Endodermal cell (in vitro differentiated cells): ENCODE data around the gene NEDD8. TPM values are rescaled to one million over a fixed set of nuclear protein-coding genes. Genes with fewer than 3 reads are reported as not detected.

Experiments used
- DNase-seq: peaks from one replicate; pipeline ENCODE4 v3.0.0-alpha.2; 2017
- H3K27ac ChIP-seq: 2 replicates; pipeline ENCODE4 v1.5.1; 2013; ENCODE audit warnings: mild to moderate bottlenecking, low read depth, low read length, moderate library complexity
- H3K27me3 ChIP-seq: 2 replicates; pipeline ENCODE4 v1.6.1; 2013; ENCODE audit warnings: mild to moderate bottlenecking, low read length, moderate library complexity; ENCODE audit not compliant: insufficient read depth, control insufficient read depth, poor library complexity, severe bottlenecking
- H3K36me3 ChIP-seq: 2 replicates; pipeline ENCODE4 v1.7.0; 2013; ENCODE audit warnings: mild to moderate bottlenecking, low read length, moderate library complexity; ENCODE audit not compliant: control insufficient read depth, insufficient read depth
- H3K4me1 ChIP-seq: one replicate; pipeline ENCODE4 v1.7.0; 2013; ENCODE audit warnings: low read length; ENCODE audit not compliant: control insufficient read depth, insufficient read depth
- H3K4me3 ChIP-seq: 2 replicates; pipeline ENCODE4 v1.5.1; 2013; ENCODE audit warnings: mild to moderate bottlenecking, low read length, moderate library complexity
- H3K9ac ChIP-seq: 2 replicates; pipeline ENCODE4 v1.6.1; 2013; ENCODE audit warnings: mild to moderate bottlenecking, low read length, moderate library complexity; ENCODE audit not compliant: poor library complexity, severe bottlenecking; ENCODE audit errors: extremely low read depth
- H3K9me3 ChIP-seq: 2 replicates; pipeline ENCODE4 v1.6.1; 2013; ENCODE audit warnings: mild to moderate bottlenecking, low read length, moderate library complexity; ENCODE audit not compliant: control insufficient read depth
- H3K27ac Mint-ChIP-seq: 2 replicates; pipeline ENCODE4 v1.8.0; 2020; ENCODE audit warnings: mixed read lengths
- H3K27me3 Mint-ChIP-seq: 2 replicates; pipeline ENCODE4 v1.8.0; 2021; ENCODE audit warnings: mild to moderate bottlenecking, mixed read lengths; ENCODE audit not compliant: insufficient read depth
- H3K36me3 Mint-ChIP-seq: 2 replicates; pipeline ENCODE4 v1.8.0; 2020; ENCODE audit warnings: low read depth, mixed read lengths
- H3K4me1 Mint-ChIP-seq: 2 replicates; pipeline ENCODE4 v1.8.0; 2020; ENCODE audit warnings: mixed read lengths
- H3K4me3 Mint-ChIP-seq: 2 replicates; pipeline ENCODE4 v1.8.0; 2020; ENCODE audit warnings: mild to moderate bottlenecking, moderate library complexity, mixed read lengths
- H3K9me3 Mint-ChIP-seq: 2 replicates; pipeline ENCODE4 v1.8.0; 2020; ENCODE audit warnings: mild to moderate bottlenecking, mixed read lengths
- WGBS, 2 experiments: methylation state at CpG; one replicate each; pipeline versions ENCODE4 v1.1.5 to v1.1.7; 2013; ENCODE audit warnings: missing lambda C conversion rate in 2 of 2, mixed read lengths in 1 of 2; ENCODE audit not compliant: insufficient coverage in 1 of 2, insufficient read length in 1 of 2; 5-methylcytosine and 5-hydroxymethylcytosine counted together
- total RNA-seq, 2 donors: library from RNA; stranded (reverse); fragmentation: NEBNext Ultra II Directional in 1 of 2; extraction: Animal tissue kit (Norgen Biotek cat#: 25700) in 1 of 2; gene quantifications; 2 replicates in 1 of 2; 3 replicates in 1 of 2; pipeline ENCODE4 v1.2.1, GENCODE V29; 2021
- TF ChIP-seq, protein P1 (sequence below): fragments of 200-600 bp; sonication (generic); conservative IDR thresholded peaks from 2 replicates; pipeline ENCODE4 v1.5.0; 2021; ENCODE audit warnings: antibody characterized with exemption, mild to moderate bottlenecking

NEDD8 gene
- total RNA-seq, 2 donors from 2014 or later: 210 to 267 TPM

DNA sequence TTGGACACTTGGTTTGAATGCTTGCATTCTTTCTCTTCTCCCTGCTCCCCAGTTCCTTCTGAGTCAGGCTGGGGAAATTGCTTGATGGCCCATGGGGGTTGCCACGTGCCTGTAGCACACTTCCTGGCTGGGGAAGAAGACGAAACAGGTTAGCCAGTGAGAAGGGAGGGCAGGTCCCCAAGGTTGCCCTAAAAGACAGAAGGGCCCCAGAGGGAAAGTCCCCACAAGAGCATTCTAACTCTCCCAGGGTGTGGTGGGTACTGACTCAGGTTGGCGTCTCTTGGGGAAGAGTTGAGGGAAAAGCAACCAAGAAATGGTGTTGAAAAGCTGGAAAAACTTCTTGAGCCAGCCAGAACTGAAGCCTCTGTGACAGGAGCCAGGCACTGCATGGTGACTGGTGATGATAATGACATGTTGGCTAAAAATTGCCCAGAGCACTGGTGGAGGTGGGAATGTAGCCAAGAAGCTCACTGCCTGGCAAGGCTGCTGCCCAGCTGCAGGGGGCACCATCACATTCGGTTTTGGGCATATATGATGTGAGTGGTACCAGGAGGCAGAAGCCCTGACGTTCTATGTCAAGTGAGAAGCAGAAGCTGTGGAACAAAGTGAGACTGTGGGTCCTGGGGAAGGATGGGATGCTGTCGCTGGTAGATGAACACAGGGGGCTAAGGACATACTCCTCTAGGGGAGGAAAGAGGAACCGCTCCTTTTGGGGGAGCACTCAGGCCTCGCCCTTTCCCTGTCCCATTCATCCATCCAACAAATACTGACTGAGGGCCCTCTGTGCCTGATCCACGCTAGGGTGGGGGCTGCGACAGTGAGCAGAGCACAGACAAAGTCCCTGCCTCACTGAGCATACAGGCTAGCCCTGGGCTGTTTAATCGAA, 47.4 kb upstream of the NEDD8 start:
- H3K27ac Mint-ChIP-seq: no peak overlapping the region
- WGBS, 2 experiments: 89 to 93% methylated on average over 7 to 11 of the region's 11 CpGs
- H3K4me3 Mint-ChIP-seq: no peak overlapping the region
- Histone ChIP-seq H3K27ac (no peak overlapping the region), H3K36me3 (no peaks in the 10 kb centered on the region), H3K27me3 (no peaks in the 10 kb centered on the region), H3K4me3 (no peak overlapping the region), H3K9ac (no peak overlapping the region), H3K9me3 (no peaks in the 10 kb centered on the region), H3K4me1 (no peaks in the 10 kb centered on the region)
- TF ChIP-seq, protein P1, sequence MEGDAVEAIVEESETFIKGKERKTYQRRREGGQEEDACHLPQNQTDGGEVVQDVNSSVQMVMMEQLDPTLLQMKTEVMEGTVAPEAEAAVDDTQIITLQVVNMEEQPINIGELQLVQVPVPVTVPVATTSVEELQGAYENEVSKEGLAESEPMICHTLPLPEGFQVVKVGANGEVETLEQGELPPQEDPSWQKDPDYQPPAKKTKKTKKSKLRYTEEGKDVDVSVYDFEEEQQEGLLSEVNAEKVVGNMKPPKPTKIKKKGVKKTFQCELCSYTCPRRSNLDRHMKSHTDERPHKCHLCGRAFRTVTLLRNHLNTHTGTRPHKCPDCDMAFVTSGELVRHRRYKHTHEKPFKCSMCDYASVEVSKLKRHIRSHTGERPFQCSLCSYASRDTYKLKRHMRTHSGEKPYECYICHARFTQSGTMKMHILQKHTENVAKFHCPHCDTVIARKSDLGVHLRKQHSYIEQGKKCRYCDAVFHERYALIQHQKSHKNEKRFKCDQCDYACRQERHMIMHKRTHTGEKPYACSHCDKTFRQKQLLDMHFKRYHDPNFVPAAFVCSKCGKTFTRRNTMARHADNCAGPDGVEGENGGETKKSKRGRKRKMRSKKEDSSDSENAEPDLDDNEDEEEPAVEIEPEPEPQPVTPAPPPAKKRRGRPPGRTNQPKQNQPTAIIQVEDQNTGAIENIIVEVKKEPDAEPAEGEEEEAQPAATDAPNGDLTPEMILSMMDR: peak; percentile 36
- no peaks in the 10 kb centered on the region for H3K9me3 Mint-ChIP-seq
- no peaks in the 10 kb centered on the region for H3K36me3 Mint-ChIP-seq
- no peaks in the 10 kb centered on the region for H3K27me3 Mint-ChIP-seq
- DNase-seq: no peak
- H3K4me1 Mint-ChIP-seq: no peaks in the 10 kb centered on the region

DNA sequence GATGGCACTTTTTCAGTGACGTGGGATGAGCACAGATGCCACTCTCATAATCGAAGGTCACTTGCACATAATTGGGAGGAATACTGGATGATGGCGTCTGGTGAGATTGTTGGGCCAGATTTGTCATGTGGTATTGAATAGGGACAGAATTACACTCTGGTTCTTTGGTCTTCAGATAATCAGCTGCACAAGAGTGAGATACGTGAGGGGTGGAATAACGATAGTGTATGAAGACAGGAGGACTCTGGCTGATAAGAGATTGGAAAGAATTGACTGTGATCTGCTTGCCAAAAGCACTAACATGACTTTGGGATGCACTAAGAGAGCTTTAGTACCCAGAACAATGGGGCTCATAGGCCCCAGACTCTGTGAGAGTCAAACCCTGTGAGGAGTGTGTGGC, 46.3 kb upstream of the NEDD8 start:
- Mint-ChIP-seq H3K27ac (no peak overlapping the region), H3K36me3 (no peaks in the 10 kb centered on the region), H3K4me1 (no peaks in the 10 kb centered on the region), H3K9me3 (no peaks in the 10 kb centered on the region), H3K27me3 (no peaks in the 10 kb centered on the region), H3K4me3 (no peak overlapping the region)
- Histone ChIP-seq H3K36me3 (no peaks in the 10 kb centered on the region), H3K4me1 (no peaks in the 10 kb centered on the region), H3K27ac (no peak overlapping the region), H3K9ac (no peak overlapping the region), H3K9me3 (no peaks in the 10 kb centered on the region), H3K4me3 (no peak overlapping the region), H3K27me3 (no peaks in the 10 kb centered on the region)
- DNase-seq: no peak
- TF ChIP-seq, protein P1: no peak
- WGBS, 2 experiments: 93 to 94% methylated on average over 5 of the region's 5 CpGs

DNA sequence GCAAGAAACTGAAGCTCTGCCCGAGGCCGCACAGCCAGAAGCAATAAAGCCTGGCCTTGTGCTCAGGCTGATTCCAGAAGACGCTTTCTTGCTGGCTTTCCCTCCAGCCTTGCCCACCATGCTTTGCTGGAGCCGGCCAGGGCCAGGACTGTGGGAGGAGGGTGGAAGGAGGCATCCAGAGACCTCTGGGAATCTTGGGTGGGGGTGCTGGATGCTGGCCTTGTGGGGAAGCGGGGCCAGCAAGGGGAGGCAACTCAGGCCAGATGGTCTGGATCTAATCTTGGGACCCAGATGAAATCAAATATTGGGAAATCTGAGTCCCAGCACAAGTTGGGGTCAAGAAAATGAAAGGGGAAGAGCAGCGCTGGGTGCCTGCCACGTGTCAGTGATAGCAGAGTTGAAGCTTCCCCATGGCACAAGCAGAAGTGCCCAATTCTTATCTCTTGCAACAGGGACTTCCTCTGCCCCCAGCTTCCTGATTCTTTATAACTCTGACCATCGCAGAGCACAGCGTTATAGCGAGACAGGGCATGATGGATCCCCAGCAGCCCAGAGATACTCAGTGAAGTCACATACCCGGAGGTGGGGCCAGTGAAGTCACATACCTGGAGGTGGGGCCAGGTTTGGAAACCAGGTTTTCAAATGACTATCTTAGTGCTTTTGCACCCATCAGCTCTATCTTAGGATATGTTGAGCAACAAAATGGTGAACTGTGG, 45.6 kb upstream of the NEDD8 start:
- Histone ChIP-seq H3K27ac (no peak overlapping the region), H3K4me3 (no peak overlapping the region), H3K9ac (no peak overlapping the region), H3K9me3 (no peaks in the 10 kb centered on the region), H3K4me1 (no peaks in the 10 kb centered on the region), H3K36me3 (no peaks in the 10 kb centered on the region), H3K27me3 (no peaks in the 10 kb centered on the region)
- Mint-ChIP-seq H3K4me1 (no peaks in the 10 kb centered on the region), H3K27me3 (no peaks in the 10 kb centered on the region), H3K36me3 (no peaks in the 10 kb centered on the region), H3K27ac (no peak overlapping the region), H3K9me3 (no peaks in the 10 kb centered on the region), H3K4me3 (no peak overlapping the region)
- TF ChIP-seq, protein P1: no peak
- WGBS, 2 experiments: 89 to 90% methylated on average over 8 to 11 of the region's 11 CpGs
- DNase-seq: no peak
